GM23338 (cell line): ENCODE results near the gene CYB5R3. TPM values are rescaled to one million over a fixed set of nuclear protein-coding genes. Genes with fewer than 3 reads are reported as not detected.

Source experiments
- ATAC-seq: fragments of 200-7000 bp; cut with Tn5 transposase; 3 replicates; pipeline ENCODE4 v1.9.1; 2020
- DNase-seq: peaks from one replicate; pipeline ENCODE4 v3.0.0-alpha.2; 2015; ENCODE audit warnings: low spot score
- H2AFZ ChIP-seq: fragments of 200-600 bp; sonication (generic); 2 replicates; pipeline ENCODE4 v1.8.0; 2016; ENCODE audit warnings: antibody characterized with exemption, mild to moderate bottlenecking, moderate library complexity
- H3F3A ChIP-seq: fragments of 200-600 bp; sonication (generic); replicated peaks from 2 replicates; pipeline ENCODE4 v1.8.0; 2017; ENCODE audit warnings: antibody characterized with exemption, mixed run types, low read depth
- H3K27ac ChIP-seq: fragments of 200-600 bp; sonication (generic); 2 replicates; pipeline ENCODE4 v1.6.1; 2016; ENCODE audit warnings: low read depth
- H3K27me3 ChIP-seq: fragments of 200-600 bp; sonication (generic); 2 replicates; pipeline ENCODE4 v1.8.0; 2016; ENCODE audit warnings: mild to moderate bottlenecking, mixed run types, moderate library complexity; ENCODE audit not compliant: insufficient read depth
- H3K36me3 ChIP-seq: fragments of 200-600 bp; sonication (generic); 2 replicates; pipeline ENCODE4 v1.8.0; 2016; ENCODE audit warnings: mild to moderate bottlenecking; ENCODE audit not compliant: insufficient read depth
- H3K4me1 ChIP-seq: fragments of 200-600 bp; sonication (generic); 2 replicates; pipeline ENCODE4 v1.8.0; 2016; ENCODE audit warnings: mild to moderate bottlenecking, moderate library complexity; ENCODE audit not compliant: insufficient read depth
- H3K4me2 ChIP-seq: fragments of 200-600 bp; sonication (generic); 2 replicates; pipeline ENCODE4 v1.7.1; 2017; ENCODE audit warnings: mixed run types
- H3K4me3 ChIP-seq: fragments of 200-600 bp; sonication (generic); 2 replicates; pipeline ENCODE4 v1.6.1; 2016; ENCODE audit warnings: mixed run types
- H3K79me2 ChIP-seq: fragments of 200-600 bp; sonication (generic); replicated peaks from 2 replicates; pipeline ENCODE4 v1.8.0; 2017; ENCODE audit warnings: mild to moderate bottlenecking; ENCODE audit not compliant: insufficient read depth
- H3K9me2 ChIP-seq: fragments of 200-600 bp; sonication (generic); 2 replicates; pipeline ENCODE4 v1.8.0; 2017; ENCODE audit not compliant: insufficient read depth
- H4K20me1 ChIP-seq: fragments of 200-600 bp; sonication (generic); replicated peaks from 2 replicates; pipeline ENCODE4 v1.8.0; 2017; ENCODE audit warnings: mild to moderate bottlenecking; ENCODE audit not compliant: insufficient read depth
- H3K27ac Mint-ChIP-seq: 2 replicates; pipeline ENCODE4 v1.8.0; 2020; ENCODE audit warnings: inconsistent platforms, mild to moderate bottlenecking, moderate library complexity, mixed read lengths
- H3K27me3 Mint-ChIP-seq: 3 replicates; pipeline ENCODE4 v1.8.0; 2022; ENCODE audit warnings: low read depth, mild to moderate bottlenecking, moderate library complexity, mixed read lengths, inconsistent platforms; ENCODE audit not compliant: insufficient read depth, poor library complexity
- H3K36me3 Mint-ChIP-seq: 3 replicates; pipeline ENCODE4 v1.8.0; 2021; ENCODE audit warnings: low read depth, mild to moderate bottlenecking, inconsistent platforms, moderate library complexity, mixed read lengths
- H3K4me1 Mint-ChIP-seq: 3 replicates; pipeline ENCODE4 v1.8.0; 2020; ENCODE audit warnings: mild to moderate bottlenecking, inconsistent platforms, mixed read lengths
- H3K4me3 Mint-ChIP-seq: 3 replicates; pipeline ENCODE4 v1.8.0; 2021; ENCODE audit warnings: moderate library complexity, mild to moderate bottlenecking, inconsistent platforms, mixed read lengths
- H3K9me3 Mint-ChIP-seq: 3 replicates; pipeline ENCODE4 v1.8.0; 2020; ENCODE audit warnings: moderate library complexity, mild to moderate bottlenecking, inconsistent platforms, mixed read lengths
- EZH2 ChIP-seq: fragments of 200-600 bp; sonication (generic); IDR thresholded peaks from one replicate; pipeline ENCODE4 v1.8.0; 2017; ENCODE audit warnings: antibody characterized with exemption, mild to moderate bottlenecking, low read depth; ENCODE audit not compliant: unreplicated experiment
- EZH2phosphoT487 ChIP-seq: fragments of 200-600 bp; sonication (generic); IDR thresholded peaks from one replicate; pipeline ENCODE4 v1.8.1; 2018; ENCODE audit warnings: antibody characterized with exemption; ENCODE audit not compliant: unreplicated experiment
- JUNB ChIP-seq: IDR thresholded peaks from one replicate; pipeline ENCODE4 v1.6.1; 2016; ENCODE audit warnings: antibody characterized with exemption; ENCODE audit not compliant: unreplicated experiment
- NANOG ChIP-seq: IDR thresholded peaks from 2 replicates; pipeline ENCODE4 v1.6.1; 2016; ENCODE audit warnings: antibody characterized with exemption, borderline replicate concordance
- POLR2AphosphoS5 ChIP-seq: IDR thresholded peaks from 2 replicates; pipeline ENCODE4 v1.6.1; 2016; ENCODE audit warnings: antibody characterized with exemption, low read depth
- ZNF114 ChIP-seq: fragments of 250-450 bp; sonication (Bioruptor Pico); IDR thresholded peaks from 2 replicates; pipeline ENCODE4 v1.5.0; 2020; ENCODE audit warnings: mild to moderate bottlenecking, moderate library complexity
- ZNF331 ChIP-seq: fragments of 250-450 bp; sonication (Bioruptor Pico); IDR thresholded peaks from 2 replicates; pipeline ENCODE4 v1.5.0; 2020; ENCODE audit warnings: low read depth, mild to moderate bottlenecking, moderate library complexity
- polyA plus RNA-seq: library from polyadenylated mRNA; unstranded; fragments of >200 nt; fragmentation: Nextera tagmentation; extraction: Ambion mirVana; gene quantifications from 2 replicates; pipeline ENCODE4 v1.2.1, GENCODE V29; 2016
- total RNA-seq: library from RNA; depleted of rRNA; stranded (reverse); fragments of >200 nt; shearing (Covaris generic); gene quantifications from 2 replicates; pipeline ENCODE4 v1.2.3, GENCODE V29; 2014
- TF ChIP-seq, protein P1 (sequence below): fragments of 250-450 bp; sonication (Bioruptor Pico); IDR thresholded peaks from 2 replicates; pipeline ENCODE4 v1.5.0; 2020; ENCODE audit warnings: mild to moderate bottlenecking, moderate library complexity
- TF ChIP-seq, protein P2 (sequence below): IDR thresholded peaks from 2 replicates; pipeline ENCODE4 v1.6.1; 2016; ENCODE audit warnings: antibody characterized with exemption
- TF ChIP-seq, protein P3 (sequence below), 2 experiments: fragments of 200-600 bp in 1 of 2; sonication (generic) in 1 of 2; conservative IDR thresholded peaks; 2 replicates each; pipeline versions ENCODE4 v1.5.1 to v1.6.1; 2016 to 2017; ENCODE audit warnings: antibody characterized with exemption in 2 of 2, low read depth in 2 of 2, mild to moderate bottlenecking in 2 of 2, moderate library complexity in 1 of 2

The CYB5R3 gene
- total and polyA plus RNA-seq, 2 experiments from 2014 or later = 76.2 to 76.9 TPM

DNA sequence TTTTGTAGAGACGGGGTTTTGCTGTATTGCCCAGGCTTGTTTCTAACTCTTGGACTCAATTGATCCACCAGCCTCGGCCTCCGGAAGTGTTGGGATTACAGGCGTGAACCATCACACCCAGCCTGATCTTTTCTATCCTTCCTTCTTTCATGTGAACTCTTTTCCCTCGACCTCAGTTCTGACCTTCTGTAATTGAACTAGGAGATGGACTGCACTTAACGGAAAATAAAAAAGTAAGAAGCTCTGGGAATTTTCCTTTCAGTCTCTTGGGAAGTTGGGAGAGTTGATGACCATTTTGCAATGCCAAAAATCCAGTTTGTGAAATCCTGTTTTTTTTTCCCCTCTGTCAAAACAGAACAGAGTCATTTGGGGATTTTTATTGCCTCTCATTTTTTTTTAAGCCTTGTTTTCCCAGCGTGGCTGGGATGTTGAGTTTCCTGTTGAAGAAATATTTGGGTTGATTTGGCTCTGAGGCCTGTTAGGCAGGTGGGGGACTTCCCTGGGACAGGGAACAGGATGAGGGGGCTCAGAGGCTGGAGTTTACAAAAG, 26.9 kb upstream of the CYB5R3 start:
- TF ChIP-seq NANOG = no peak
- TF ChIP-seq EZH2phosphoT487 = no peak
- no peak for TF ChIP-seq JUNB
- TF ChIP-seq ZNF114 (CRISPR knock-in tag) = no peak
- TF ChIP-seq EZH2 = no peak
- TF ChIP-seq POLR2AphosphoS5 = no peak
- no peak for TF ChIP-seq ZNF331 (CRISPR knock-in tag)
- TF ChIP-seq, protein P1, sequence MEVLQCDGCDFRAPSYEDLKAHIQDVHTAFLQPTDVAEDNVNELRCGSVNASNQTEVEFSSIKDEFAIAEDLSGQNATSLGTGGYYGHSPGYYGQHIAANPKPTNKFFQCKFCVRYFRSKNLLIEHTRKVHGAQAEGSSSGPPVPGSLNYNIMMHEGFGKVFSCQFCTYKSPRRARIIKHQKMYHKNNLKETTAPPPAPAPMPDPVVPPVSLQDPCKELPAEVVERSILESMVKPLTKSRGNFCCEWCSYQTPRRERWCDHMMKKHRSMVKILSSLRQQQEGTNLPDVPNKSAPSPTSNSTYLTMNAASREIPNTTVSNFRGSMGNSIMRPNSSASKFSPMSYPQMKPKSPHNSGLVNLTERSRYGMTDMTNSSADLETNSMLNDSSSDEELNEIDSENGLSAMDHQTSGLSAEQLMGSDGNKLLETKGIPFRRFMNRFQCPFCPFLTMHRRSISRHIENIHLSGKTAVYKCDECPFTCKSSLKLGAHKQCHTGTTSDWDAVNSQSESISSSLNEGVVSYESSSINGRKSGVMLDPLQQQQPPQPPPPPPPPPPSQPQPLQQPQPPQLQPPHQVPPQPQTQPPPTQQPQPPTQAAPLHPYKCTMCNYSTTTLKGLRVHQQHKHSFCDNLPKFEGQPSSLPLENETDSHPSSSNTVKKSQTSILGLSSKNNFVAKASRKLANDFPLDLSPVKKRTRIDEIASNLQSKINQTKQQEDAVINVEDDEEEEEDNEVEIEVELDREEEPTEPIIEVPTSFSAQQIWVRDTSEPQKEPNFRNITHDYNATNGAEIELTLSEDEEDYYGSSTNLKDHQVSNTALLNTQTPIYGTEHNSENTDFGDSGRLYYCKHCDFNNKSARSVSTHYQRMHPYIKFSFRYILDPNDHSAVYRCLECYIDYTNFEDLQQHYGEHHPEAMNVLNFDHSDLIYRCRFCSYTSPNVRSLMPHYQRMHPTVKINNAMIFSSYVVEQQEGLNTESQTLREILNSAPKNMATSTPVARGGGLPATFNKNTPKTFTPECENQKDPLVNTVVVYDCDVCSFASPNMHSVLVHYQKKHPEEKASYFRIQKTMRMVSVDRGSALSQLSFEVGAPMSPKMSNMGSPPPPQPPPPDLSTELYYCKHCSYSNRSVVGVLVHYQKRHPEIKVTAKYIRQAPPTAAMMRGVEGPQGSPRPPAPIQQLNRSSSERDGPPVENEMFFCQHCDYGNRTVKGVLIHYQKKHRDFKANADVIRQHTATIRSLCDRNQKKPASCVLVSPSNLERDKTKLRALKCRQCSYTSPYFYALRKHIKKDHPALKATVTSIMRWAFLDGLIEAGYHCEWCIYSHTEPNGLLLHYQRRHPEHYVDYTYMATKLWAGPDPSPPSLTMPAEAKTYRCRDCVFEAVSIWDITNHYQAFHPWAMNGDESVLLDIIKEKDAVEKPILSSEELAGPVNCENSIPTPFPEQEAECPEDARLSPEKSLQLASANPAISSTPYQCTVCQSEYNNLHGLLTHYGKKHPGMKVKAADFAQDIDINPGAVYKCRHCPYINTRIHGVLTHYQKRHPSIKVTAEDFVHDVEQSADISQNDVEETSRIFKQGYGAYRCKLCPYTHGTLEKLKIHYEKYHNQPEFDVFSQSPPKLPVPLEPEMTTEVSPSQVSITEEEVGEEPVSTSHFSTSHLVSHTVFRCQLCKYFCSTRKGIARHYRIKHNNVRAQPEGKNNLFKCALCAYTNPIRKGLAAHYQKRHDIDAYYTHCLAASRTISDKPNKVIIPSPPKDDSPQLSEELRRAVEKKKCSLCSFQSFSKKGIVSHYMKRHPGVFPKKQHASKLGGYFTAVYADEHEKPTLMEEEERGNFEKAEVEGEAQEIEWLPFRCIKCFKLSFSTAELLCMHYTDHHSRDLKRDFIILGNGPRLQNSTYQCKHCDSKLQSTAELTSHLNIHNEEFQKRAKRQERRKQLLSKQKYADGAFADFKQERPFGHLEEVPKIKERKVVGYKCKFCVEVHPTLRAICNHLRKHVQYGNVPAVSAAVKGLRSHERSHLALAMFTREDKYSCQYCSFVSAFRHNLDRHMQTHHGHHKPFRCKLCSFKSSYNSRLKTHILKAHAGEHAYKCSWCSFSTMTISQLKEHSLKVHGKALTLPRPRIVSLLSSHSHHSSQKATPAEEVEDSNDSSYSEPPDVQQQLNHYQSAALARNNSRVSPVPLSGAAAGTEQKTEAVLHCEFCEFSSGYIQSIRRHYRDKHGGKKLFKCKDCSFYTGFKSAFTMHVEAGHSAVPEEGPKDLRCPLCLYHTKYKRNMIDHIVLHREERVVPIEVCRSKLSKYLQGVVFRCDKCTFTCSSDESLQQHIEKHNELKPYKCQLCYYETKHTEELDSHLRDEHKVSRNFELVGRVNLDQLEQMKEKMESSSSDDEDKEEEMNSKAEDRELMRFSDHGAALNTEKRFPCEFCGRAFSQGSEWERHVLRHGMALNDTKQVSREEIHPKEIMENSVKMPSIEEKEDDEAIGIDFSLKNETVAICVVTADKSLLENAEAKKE (CRISPR knock-in tag) = no peak
- TF ChIP-seq, protein P2, sequence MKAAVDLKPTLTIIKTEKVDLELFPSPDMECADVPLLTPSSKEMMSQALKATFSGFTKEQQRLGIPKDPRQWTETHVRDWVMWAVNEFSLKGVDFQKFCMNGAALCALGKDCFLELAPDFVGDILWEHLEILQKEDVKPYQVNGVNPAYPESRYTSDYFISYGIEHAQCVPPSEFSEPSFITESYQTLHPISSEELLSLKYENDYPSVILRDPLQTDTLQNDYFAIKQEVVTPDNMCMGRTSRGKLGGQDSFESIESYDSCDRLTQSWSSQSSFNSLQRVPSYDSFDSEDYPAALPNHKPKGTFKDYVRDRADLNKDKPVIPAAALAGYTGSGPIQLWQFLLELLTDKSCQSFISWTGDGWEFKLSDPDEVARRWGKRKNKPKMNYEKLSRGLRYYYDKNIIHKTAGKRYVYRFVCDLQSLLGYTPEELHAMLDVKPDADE = no peak
- TF ChIP-seq, protein P3, sequence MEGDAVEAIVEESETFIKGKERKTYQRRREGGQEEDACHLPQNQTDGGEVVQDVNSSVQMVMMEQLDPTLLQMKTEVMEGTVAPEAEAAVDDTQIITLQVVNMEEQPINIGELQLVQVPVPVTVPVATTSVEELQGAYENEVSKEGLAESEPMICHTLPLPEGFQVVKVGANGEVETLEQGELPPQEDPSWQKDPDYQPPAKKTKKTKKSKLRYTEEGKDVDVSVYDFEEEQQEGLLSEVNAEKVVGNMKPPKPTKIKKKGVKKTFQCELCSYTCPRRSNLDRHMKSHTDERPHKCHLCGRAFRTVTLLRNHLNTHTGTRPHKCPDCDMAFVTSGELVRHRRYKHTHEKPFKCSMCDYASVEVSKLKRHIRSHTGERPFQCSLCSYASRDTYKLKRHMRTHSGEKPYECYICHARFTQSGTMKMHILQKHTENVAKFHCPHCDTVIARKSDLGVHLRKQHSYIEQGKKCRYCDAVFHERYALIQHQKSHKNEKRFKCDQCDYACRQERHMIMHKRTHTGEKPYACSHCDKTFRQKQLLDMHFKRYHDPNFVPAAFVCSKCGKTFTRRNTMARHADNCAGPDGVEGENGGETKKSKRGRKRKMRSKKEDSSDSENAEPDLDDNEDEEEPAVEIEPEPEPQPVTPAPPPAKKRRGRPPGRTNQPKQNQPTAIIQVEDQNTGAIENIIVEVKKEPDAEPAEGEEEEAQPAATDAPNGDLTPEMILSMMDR (conservative IDR thresholded peaks at IDR 0.05; ENCODE audit: low read depth in 2 of 2) = no peak
- H3K36me3 Mint-ChIP-seq = peaks cover 5% of the 10 kb centered on the region; the same call in 2 of the 3 replicates
- no peak overlapping the region for H3K27ac Mint-ChIP-seq
- H3K27me3 Mint-ChIP-seq = peaks cover 6% of the 10 kb centered on the region
- Histone ChIP-seq H3K36me3 (no peaks in the 10 kb centered on the region), H3K4me1 (no peaks in the 10 kb centered on the region), H3F3A (no peaks in the 10 kb centered on the region), H4K20me1 (no peaks in the 10 kb centered on the region), H3K27me3 (no peaks in the 10 kb centered on the region), H3K4me2 (no peak overlapping the region), H3K79me2 (no peaks in the 10 kb centered on the region), H3K27ac (no peak overlapping the region), H3K9me2 (no peaks in the 10 kb centered on the region), H3K4me3 (no peak overlapping the region), H2AFZ (0 out of 2 replicates have a peak overlapping the region, but pooled peaks have one; percentile 59)
- ATAC-seq (no peak), DNase-seq (no peak)
- H3K9me3 Mint-ChIP-seq = peaks cover 20% of the 10 kb centered on the region
- H3K4me1 Mint-ChIP-seq = no peaks in the 10 kb centered on the region
- no peak overlapping the region for H3K4me3 Mint-ChIP-seq
